GM20000 (cell line): ENCODE measurements around the gene C1RL.

Experiments used
- DNase-seq: peaks from one replicate; pipeline ENCODE4 v3.0.0; 2012; ENCODE audit warnings: low spot score
- TF ChIP-seq, protein P1 (sequence below): IDR thresholded peaks from 2 replicates; pipeline ENCODE4 v1.5.1; 2012; ENCODE audit warnings: mild to moderate bottlenecking, control low read depth; ENCODE audit errors: extremely low read depth, missing control alignments

Gene C1RL

GRCh38 chr12:7144414-7145120 is 35.6 kb upstream of the C1RL start:
- TF ChIP-seq, protein P1, sequence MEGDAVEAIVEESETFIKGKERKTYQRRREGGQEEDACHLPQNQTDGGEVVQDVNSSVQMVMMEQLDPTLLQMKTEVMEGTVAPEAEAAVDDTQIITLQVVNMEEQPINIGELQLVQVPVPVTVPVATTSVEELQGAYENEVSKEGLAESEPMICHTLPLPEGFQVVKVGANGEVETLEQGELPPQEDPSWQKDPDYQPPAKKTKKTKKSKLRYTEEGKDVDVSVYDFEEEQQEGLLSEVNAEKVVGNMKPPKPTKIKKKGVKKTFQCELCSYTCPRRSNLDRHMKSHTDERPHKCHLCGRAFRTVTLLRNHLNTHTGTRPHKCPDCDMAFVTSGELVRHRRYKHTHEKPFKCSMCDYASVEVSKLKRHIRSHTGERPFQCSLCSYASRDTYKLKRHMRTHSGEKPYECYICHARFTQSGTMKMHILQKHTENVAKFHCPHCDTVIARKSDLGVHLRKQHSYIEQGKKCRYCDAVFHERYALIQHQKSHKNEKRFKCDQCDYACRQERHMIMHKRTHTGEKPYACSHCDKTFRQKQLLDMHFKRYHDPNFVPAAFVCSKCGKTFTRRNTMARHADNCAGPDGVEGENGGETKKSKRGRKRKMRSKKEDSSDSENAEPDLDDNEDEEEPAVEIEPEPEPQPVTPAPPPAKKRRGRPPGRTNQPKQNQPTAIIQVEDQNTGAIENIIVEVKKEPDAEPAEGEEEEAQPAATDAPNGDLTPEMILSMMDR, result peak; percentile 17
- DNase-seq, result peak; percentile 49

DNA sequence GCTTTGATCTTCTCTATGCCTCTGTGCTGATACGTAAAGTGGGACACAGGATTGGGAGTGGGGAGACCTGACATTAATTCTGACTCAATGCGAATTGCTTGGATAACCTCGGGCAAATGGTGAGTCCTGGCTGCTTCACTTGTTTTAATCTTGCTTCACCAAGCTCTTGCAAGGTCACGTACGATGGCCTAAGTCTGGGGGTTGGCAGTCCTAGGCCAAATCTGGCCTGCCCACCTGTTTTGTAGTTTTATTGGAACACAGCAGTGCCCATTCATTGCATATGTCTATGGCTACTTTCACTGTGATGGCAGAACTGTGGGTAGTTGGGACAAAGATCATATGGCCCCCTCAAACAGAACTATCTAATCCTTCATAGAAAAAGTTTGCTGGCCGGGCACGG is 34.5 kb upstream of the C1RL start:
- TF ChIP-seq, protein P1, result no peak
- no peak for DNase-seq

GRCh38 chr12:7142809-7143465 is 33.9 kb upstream of the C1RL start:
- TF ChIP-seq, protein P1, result no peak
- DNase-seq, result no peak

DNA sequence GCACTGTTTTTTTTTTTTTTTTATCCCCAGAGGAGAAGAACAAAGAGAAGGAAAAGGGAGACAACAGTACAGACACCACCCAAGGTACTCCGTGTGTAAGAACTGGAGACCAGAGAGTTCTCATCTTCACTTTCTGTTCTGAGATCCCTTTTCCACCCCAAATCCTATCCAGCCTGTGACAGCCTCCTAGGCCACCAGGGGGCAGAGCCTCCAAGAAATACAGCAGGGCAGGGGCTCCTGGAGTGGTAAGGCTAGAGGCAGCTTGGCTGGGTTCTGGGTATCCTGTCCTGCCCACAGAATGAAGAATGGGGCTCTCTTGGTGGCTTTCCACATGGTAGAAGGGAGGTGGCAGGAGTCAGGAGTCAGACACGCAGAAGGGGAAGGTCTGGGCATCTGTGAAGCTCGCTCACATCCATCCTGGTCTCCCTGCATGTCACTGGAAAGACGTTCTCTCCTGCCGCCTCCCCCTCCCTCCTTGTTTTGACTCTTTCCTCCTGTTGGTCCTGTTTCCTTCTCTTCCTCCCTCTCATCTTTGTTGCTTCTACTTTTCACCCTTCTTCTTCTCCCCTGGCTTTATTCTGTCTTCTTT is 33.1 kb upstream of the C1RL start:
- peak; percentile 43 for DNase-seq
- TF ChIP-seq, protein P1, result peak; percentile 53

DNA sequence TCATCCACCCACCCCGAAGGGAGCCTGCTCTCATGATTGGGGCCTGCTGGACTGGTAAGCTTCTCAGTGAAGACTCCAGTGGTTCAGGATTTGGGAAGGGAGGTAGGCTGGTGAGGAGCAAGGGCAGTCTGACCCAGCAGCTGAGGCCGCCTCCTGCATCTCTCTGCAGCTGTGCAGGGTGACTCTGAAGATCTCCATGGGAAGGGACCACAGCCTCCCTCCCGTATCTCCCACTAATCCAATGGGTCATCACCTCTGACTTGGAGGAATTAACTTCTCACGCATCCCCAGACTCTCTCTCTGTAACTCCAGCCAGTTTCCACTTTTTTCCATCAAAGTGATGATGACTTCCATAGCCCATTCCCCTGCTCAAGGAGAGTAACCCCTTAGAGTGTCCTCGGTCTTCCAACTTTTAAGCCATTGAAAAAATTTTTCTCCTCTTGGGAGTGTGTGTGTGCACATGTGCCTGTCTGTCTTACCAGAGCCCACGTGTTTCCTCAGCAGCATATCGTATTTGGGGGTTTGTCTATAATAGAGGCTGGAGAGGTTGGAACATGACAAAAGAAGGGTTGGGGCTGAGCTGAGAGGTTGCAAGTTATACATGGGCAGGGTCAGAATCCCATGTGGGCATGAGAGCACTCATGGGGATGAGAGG is 32.5 kb upstream of the C1RL start:
- DNase-seq, result no peak
- TF ChIP-seq, protein P1, result no peak

DNA sequence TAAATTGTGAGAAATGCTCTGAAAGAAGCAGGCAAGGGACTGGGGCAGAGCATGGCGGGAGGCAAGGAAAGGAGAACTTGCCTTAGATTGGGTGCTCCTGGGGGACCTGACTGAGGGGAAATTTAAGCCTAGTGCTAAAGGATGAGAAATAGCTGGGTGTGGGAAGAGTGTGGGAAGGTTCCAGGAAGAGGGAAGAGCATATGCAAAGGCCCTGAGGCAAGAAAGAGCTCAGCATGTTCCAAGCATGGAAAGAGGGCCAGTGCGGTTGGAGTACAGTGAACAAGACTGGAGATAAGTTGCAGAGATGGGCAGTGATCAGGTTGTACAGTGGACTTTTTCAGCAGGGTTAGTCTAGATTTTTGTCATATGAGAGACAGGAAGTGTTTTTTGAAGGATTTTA is 30.2 kb upstream of the C1RL start:
- DNase-seq, result no peak
- TF ChIP-seq, protein P1, result no peak

DNA sequence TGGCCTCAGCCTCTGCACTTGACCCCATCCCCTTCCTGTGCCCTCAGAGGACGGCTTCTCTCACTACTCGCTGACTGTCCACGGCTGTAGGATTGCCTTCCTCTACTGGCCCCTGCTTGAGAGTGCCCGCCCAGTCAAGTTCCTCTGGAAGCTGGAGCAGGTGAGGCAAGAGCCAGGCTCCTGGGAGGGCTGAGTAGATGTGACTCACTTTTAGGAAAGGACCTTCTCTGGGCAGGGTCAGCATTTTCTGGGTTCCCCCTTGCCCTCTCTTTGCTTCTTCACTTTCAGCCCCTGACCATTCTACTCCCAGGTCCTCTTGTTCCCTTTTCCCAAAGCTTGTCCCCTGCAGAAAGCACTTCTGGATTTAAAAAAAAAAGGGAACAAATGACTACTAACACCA is 28.9 kb upstream of the C1RL start:
- TF ChIP-seq, protein P1, result no peak
- DNase-seq, result no peak
